ENCODE measurements around the gene DNAH3.

Gene DNAH3

DNA sequence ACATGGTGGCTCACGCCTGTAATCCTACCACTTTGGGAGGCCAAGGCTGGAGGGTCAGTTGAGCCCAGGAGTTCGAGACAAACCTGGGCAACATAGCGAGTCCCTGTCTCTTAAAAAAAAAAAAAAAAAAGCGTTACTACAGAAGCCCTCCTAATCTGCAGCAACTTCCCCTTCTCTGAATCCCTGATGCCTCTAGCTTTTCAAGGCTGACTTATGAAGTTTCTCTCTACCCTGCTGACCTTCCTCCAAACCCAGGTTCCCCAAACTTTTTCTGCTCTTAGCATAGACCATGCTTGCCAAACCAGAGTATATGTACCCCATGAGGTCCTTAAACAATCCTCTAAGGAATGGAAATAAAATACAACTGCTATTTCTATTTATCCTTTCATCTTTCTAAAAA, 233.7 kb downstream of the DNAH3 start:
- no peak overlapping the region for H3K4me3 ChIP-seq (ENCODE audit: low read depth, low read length)
- TF ChIP-seq, protein P1, sequence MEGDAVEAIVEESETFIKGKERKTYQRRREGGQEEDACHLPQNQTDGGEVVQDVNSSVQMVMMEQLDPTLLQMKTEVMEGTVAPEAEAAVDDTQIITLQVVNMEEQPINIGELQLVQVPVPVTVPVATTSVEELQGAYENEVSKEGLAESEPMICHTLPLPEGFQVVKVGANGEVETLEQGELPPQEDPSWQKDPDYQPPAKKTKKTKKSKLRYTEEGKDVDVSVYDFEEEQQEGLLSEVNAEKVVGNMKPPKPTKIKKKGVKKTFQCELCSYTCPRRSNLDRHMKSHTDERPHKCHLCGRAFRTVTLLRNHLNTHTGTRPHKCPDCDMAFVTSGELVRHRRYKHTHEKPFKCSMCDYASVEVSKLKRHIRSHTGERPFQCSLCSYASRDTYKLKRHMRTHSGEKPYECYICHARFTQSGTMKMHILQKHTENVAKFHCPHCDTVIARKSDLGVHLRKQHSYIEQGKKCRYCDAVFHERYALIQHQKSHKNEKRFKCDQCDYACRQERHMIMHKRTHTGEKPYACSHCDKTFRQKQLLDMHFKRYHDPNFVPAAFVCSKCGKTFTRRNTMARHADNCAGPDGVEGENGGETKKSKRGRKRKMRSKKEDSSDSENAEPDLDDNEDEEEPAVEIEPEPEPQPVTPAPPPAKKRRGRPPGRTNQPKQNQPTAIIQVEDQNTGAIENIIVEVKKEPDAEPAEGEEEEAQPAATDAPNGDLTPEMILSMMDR (IDR thresholded peaks at IDR 0.05; ENCODE audit: control insufficient read depth, extremely low read depth, insufficient read depth), result no peak
- no peak for DNase-seq (ENCODE audit: low read depth)

DNA sequence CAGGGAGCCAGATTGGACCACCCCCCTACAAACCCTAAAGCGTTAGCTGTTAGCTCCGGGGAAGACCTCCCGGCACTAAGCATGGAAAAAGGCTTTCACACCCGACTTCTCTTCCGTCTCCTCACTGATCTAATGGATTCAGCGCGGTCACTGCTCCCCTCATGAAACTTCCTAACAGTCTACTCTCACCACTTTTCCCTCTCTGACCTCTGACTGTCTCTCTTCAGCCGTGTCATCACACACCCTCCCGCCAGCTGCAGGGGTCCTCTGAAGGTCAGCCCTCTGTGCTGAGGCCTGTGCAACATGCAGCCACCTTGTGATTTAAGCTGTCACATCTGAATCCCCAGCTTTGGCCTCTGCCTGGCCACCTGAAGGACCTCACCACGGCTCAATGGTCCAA, 234.4 kb downstream of the DNAH3 start:
- no peak overlapping the region for H3K4me3 ChIP-seq (ENCODE audit: low read depth, low read length)
- DNase-seq (ENCODE audit: low read depth), result no peak
- TF ChIP-seq, protein P1 (IDR thresholded peaks at IDR 0.05; ENCODE audit: control insufficient read depth, extremely low read depth, insufficient read depth), result no peak

DNA sequence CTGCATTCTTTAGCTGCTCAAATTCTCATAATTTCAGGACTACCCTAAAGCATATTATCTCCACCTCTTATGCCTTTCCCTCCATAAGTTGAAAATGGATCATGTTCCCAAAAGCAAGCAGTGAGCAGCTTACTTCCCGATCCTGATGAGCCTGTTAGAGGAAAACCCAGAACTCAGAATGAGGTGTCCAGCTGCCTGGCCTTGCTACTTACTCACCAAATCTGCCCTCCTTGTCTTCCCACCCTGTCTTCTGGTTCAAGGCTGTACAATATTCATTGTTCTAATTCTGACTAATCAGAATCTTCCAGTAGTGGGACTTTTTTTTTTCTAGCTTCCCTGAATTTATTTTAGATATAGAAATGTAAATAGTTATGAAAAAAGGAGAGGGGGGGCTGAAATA, 239.3 kb downstream of the DNAH3 start:
- no peak overlapping the region for H3K4me3 ChIP-seq (ENCODE audit: low read depth, low read length)
- no peak for DNase-seq (ENCODE audit: low read depth)
- TF ChIP-seq, protein P1 (IDR thresholded peaks at IDR 0.05; ENCODE audit: control insufficient read depth, extremely low read depth, insufficient read depth), result no peak

DNA sequence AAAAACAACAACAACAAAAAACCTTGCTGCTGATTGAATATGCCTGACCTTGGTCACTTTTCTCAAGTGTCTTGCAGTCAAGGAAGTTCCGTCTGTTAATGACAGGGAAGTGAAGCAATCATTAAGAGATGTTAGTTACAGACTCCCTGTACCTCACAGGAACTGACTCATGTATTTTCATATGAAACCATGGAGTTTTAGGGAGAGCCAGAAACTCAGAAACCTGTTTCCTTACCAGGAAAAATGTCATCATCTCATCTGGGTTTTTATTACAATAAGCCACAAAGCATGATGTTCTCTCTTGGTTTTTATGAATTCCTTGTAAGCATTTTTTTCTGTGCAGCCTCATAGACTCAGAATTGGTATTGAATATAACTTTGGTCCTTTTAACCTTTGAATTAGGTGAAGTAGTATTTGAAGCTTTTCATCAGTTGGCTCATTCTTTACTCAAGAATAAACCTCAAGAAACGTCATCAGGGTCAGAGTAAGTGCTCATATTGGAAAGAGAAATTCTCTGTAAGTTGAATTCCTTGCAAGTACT, 239.8 kb downstream of the DNAH3 start:
- DNase-seq (ENCODE audit: low read depth), result no peak
- TF ChIP-seq, protein P1 (IDR thresholded peaks at IDR 0.05; ENCODE audit: control insufficient read depth, extremely low read depth, insufficient read depth), result no peak
- no peak overlapping the region for H3K4me3 ChIP-seq (ENCODE audit: low read depth, low read length)

DNA sequence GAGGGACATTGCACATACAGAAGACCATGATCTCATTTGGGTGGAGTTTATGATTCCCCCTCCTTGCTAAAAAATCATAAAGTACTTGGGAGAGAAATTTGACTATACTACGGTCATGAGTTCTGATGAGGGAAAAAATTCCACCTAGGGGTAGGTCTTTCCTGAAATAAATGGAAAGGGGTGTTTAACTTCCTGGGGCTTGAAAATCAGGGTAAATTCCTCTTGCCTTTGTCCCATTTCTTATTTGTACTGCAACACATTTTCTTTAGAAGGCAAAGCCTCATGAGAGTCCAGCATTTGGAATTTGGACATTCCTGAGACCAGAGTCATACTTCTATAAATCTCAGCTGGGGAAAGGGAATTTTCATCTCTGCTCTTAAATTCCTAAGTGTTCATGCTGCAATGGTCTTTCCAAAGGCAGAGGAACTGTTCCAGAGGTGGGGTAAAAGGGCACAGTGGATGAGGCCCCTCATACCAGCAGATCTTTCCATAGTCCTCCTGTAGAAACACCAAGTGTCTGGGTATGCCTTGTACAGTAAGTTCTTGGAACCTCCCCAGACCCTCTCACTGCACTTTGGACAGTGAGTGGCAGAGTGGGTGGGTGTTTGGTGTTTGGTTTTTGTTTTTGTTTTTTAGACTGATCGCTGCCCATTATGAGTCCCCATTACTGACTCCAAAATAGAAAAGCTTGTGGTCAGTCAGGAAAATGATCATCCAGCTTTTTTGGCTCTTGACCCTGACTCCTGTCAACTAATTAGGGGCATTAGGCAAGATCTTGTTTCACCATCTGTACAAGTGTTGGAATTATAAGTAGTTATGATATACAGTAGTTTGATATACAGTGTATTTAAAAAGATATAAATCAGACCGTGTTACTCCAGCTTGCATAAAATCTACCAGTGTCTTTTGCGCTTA, 244.0 kb downstream of the DNAH3 start:
- no peak overlapping the region for H3K4me3 ChIP-seq (ENCODE audit: low read depth, low read length)
- DNase-seq (ENCODE audit: low read depth), result no peak
- TF ChIP-seq, protein P1 (IDR thresholded peaks at IDR 0.05; ENCODE audit: control insufficient read depth, extremely low read depth, insufficient read depth), result no peak

DNA sequence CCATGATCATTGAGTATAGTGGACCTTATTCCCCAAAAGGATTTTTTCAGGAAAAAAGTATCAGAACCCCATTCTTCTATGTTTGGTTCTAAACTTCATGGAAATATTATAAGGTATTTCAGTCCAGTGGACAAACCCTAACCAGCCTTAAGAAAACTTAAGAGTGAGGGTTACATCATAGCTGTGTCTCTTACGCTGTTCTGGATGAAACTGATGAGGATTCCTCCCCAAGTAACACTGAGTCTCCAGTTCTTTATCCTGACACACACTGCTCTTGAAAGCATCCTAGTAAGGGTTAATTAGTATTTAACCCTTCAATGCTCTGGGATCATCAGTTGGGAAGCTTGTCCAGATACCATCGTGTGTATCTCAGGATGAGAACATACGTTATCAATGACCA, 245.1 kb downstream of the DNAH3 start:
- H3K4me3 ChIP-seq (ENCODE audit: low read depth, low read length), result no peak overlapping the region
- DNase-seq (ENCODE audit: low read depth), result no peak
- TF ChIP-seq, protein P1 (IDR thresholded peaks at IDR 0.05; ENCODE audit: control insufficient read depth, extremely low read depth, insufficient read depth), result no peak
